ENCODE measurements around the gene NUBPL.

DNA sequence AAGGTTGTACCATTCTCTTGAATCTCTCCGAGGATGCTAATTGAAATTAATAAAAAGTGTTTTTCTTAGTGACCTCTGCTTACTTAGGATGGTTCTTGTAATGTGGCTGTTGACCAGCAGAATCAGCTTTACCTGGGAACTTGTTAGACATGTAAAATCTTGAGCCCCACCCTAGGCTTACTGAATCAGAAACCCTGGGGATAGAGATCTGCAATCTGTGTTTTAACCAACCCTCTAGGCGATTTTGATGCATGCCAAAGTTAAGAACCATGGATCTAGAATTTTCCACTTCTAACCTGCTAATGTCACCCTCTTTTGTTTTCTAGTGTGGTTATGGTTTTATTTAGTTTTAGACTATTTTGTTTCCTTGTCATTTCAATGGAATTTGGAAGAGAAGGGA is 6.5 kb downstream of the NUBPL start:
- TF ChIP-seq CTCF (IDR thresholded peaks at IDR 0.05) (no peak), EP300 (IDR thresholded peaks at IDR 0.05) (no peak)

Data from suprapubic skin (tissue), 3 donors.